Endothelial cell of umbilical vein (primary cell): ENCODE measurements around the gene ETV3. TPM values are rescaled to one million over a fixed set of nuclear protein-coding genes. Genes with fewer than 3 reads are reported as not detected.

Experiments
- BruUV-seq: library from RNA; stranded (reverse); fragments of 400-500 nt; replicated peaks from 2 replicates; lab custom pipeline; 2021; lab: Mats Ljungman, UMichigan
- CTCF ChIA-PET: fragments of 300-600, 350-600 bp; sonication (Branson Sonifier 250); formaldehyde crosslinking; loops from one replicate; lab custom pipeline; 2021; ENCODE audit warnings: antibody characterized with exemption, inconsistent platforms; lab: Charles Lee
- POLR2A ChIA-PET: fragments of 300-600, 350-600 bp; sonication (Branson Sonifier 250); formaldehyde crosslinking; loops from one replicate; lab custom pipeline; 2021; ENCODE audit warnings: antibody characterized with exemption, inconsistent platforms; lab: Charles Lee
- DNase-seq: peaks from one replicate; pipeline ENCODE4 v3.0.0-alpha.2; 2011; ENCODE audit warnings: low read depth, low spot score
- FAIRE-seq: peaks from 2 replicates; lab custom pipeline; 2011; peaks lifted over from hg19 to GRCh38; lab: Jason Lieb, UNC
- H2AFZ ChIP-seq: 2 replicates; pipeline ENCODE4 v1.6.0; 2012; ENCODE audit warnings: low read depth, low read length, control low read depth, inconsistent platforms
- H3K27ac ChIP-seq: 2 replicates; pipeline ENCODE4 v1.5.1; 2011; ENCODE audit warnings: low read depth, mild to moderate bottlenecking, control low read depth, low read length, moderate library complexity; ENCODE audit not compliant: insufficient read depth
- H3K27me3 ChIP-seq, 2 experiments: 2 replicates each; pipeline versions ENCODE4 v1.6.0 to v1.6.1; 2011; ENCODE audit warnings: low read length in 2 of 2, mixed read lengths in 1 of 2; ENCODE audit not compliant: control insufficient read depth in 2 of 2, insufficient read depth in 2 of 2
- H3K36me3 ChIP-seq, 2 experiments: 2 replicates in 1 of 2; 3 replicates in 1 of 2; pipeline ENCODE4 v1.5.1; 2011; ENCODE audit warnings: low read length in 2 of 2, mild to moderate bottlenecking in 1 of 2, moderate library complexity in 1 of 2; ENCODE audit not compliant: control insufficient read depth in 2 of 2, insufficient read depth in 2 of 2; ENCODE audit errors: extremely low read depth in 1 of 2
- H3K4me1 ChIP-seq: 3 replicates; pipeline ENCODE4 v1.5.1; 2011; ENCODE audit warnings: mild to moderate bottlenecking, low read length; ENCODE audit not compliant: control insufficient read depth, insufficient read depth; ENCODE audit errors: extremely low read depth
- H3K4me2 ChIP-seq: 2 replicates; pipeline ENCODE4 v1.6.1; 2011; ENCODE audit warnings: low read length, control low read depth, mixed read lengths; ENCODE audit not compliant: insufficient read depth
- H3K4me3 ChIP-seq, 3 experiments: fragments of 200-600 bp in 1 of 3; sonication (generic), shearing (Covaris generic) in 1 of 3; replicated peaks in 1 of 3; 2 replicates each; pipeline ENCODE4 v1.5.1; 2011 to 2016; ENCODE audit warnings: control low read depth in 3 of 3, low read length in 3 of 3, mild to moderate bottlenecking in 2 of 3, inconsistent platforms in 1 of 3, low read depth in 1 of 3, moderate library complexity in 1 of 3; ENCODE audit not compliant: insufficient read depth in 1 of 3
- H3K79me2 ChIP-seq: 2 replicates; pipeline ENCODE4 v1.6.0; 2012; ENCODE audit warnings: low read length, inconsistent platforms; ENCODE audit not compliant: control insufficient read depth, insufficient read depth
- H3K9ac ChIP-seq: replicated peaks from 2 replicates; pipeline ENCODE3; 2011; ENCODE audit warnings: low read length, control low read depth; ENCODE audit not compliant: insufficient read depth; ENCODE audit errors: extremely low read depth
- H3K9me1 ChIP-seq: replicated peaks from 3 replicates; pipeline ENCODE4 v1.6.0; 2011; ENCODE audit warnings: mild to moderate bottlenecking, low read length; ENCODE audit not compliant: control insufficient read depth, insufficient read depth; ENCODE audit errors: extremely low read depth
- H3K9me3 ChIP-seq: replicated peaks from 2 replicates; pipeline ENCODE4 v1.5.1; 2012; ENCODE audit warnings: low read length, inconsistent platforms; ENCODE audit not compliant: control insufficient read depth, insufficient read depth
- H4K20me1 ChIP-seq: replicated peaks from 2 replicates; pipeline ENCODE3; 2011; ENCODE audit warnings: mild to moderate bottlenecking, low read length; ENCODE audit not compliant: control insufficient read depth, insufficient read depth; ENCODE audit errors: extremely low read depth
- EZH2 ChIP-seq: IDR thresholded peaks from 2 replicates; pipeline ENCODE4 v1.6.1; 2012; ENCODE audit warnings: borderline replicate concordance, low read depth, mild to moderate bottlenecking, moderate library complexity, low read length, inconsistent platforms; ENCODE audit not compliant: severe bottlenecking
- FOS ChIP-seq: IDR thresholded peaks from 2 replicates; pipeline ENCODE4 v1.6.1; 2011; ENCODE audit warnings: mild to moderate bottlenecking, low read length, moderate library complexity, borderline replicate concordance; ENCODE audit not compliant: insufficient read depth
- GATA2 ChIP-seq: IDR thresholded peaks from 2 replicates; pipeline ENCODE4 v1.7.0; 2011; ENCODE audit warnings: low read depth, mild to moderate bottlenecking, moderate library complexity, mixed read lengths, low read length; ENCODE audit not compliant: insufficient read length, insufficient read depth
- JUN ChIP-seq: IDR thresholded peaks from 2 replicates; pipeline ENCODE4 v1.6.1; 2011; ENCODE audit warnings: borderline replicate concordance, low read depth; ENCODE audit not compliant: insufficient read length, insufficient read depth
- MYC ChIP-seq: IDR thresholded peaks from one replicate; pipeline ENCODE4 v1.6.1; 2011; ENCODE audit warnings: mild to moderate bottlenecking, low read depth, low read length
- POLR2A ChIP-seq: IDR thresholded peaks from 2 replicates; pipeline ENCODE4 v1.6.1; 2012; ENCODE audit warnings: low read depth, mild to moderate bottlenecking, control low read depth, low read length
- POLR2AphosphoS5 ChIP-seq: IDR thresholded peaks from 2 replicates; pipeline ENCODE4 v1.6.1; 2012; ENCODE audit warnings: low read depth, mild to moderate bottlenecking, control low read depth, low read length, moderate library complexity; ENCODE audit not compliant: insufficient read depth
- dilution Hi-C: fragments of 300-500 bp; cut with MboI; formaldehyde crosslinking; loops from one replicate; pipeline ENCODE4 v1.15.0; 2019; ENCODE audit warnings: low sequenced_read_pairs; ENCODE audit not compliant: extremely low pct_ligation_motif_present
- intact Hi-C: fragments of 100-400 bp; cut with micrococcal nuclease; formaldehyde crosslinking; loops from one replicate; pipeline ENCODE4 v1.10.0; 2022
- polyA plus RNA-seq, 4 experiments: library from polyadenylated mRNA; depleted of rRNA in 3 of 4; stranded (reverse) in 3 of 4; unstranded in 1 of 4; fragments of >200 nt; gene quantifications; 2 replicates each; pipeline versions ENCODE4 v1.2.1 to v1.2.3, GENCODE V29; 2011 to 2012; ENCODE audit warnings: missing spikeins in 1 of 4
- total RNA-seq: library from RNA; stranded (reverse); gene quantifications from 2 replicates; pipeline ENCODE4 v1.2.3, GENCODE V29; 2021
- TF ChIP-seq, protein P1 (sequence below): IDR thresholded peaks from 2 replicates; pipeline ENCODE4 v1.6.1; 2011; ENCODE audit not compliant: insufficient read depth, insufficient read length
- TF ChIP-seq, protein P2 (sequence below), 2 donors: IDR thresholded peaks; 1 replicate in 1 of 2; 2 replicates in 1 of 2; pipeline ENCODE4 v1.5.1; 2011; ENCODE audit warnings: low read length in 2 of 2, mild to moderate bottlenecking in 2 of 2, moderate library complexity in 2 of 2, control low read depth in 1 of 2, inconsistent platforms in 1 of 2, low read depth in 1 of 2; ENCODE audit not compliant: insufficient read depth in 1 of 2; ENCODE audit errors: extremely low read depth in 1 of 2

The ETV3 gene
- total and polyA plus RNA-seq, 2 donors (not counting 3 experiments of a cell fraction or from before 2014, with no cell fraction given), result 6.8 to 22.3 TPM

DNA sequence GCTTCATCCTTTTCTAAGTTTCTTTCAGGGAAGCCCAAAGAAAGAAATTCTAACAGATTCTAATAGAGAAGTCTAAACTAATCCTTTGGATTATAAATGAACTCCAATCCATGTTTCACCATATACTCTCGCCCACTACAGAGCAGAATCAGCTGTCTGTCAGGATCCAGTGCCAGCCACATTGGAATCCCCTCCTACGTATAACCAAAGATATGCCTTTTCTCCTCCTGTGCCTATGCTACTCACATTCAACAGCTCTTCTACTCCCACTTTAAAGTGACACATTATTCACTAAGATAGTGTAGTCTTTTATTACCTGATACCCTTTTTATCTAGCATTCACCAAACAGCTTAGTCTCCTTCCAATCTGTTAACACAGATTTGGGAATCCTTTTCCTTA, 3.1 kb downstream of the ETV3 start:
- no peaks in the 10 kb centered on the region for H3K27me3 ChIP-seq
- peaks cover 6% of the 10 kb centered on the region for H4K20me1 ChIP-seq
- ChIA-PET POLR2A (no interaction called here), CTCF (interaction anchor here (1.2 to 7.3 kb wide), 3 partner anchors 10 to 45 kb away, joined by 3 to 96 read pairs (median 86); no protein-coding TSS in a partner anchor)
- DNase-seq (no peak), FAIRE-seq (no peak)
- H3K4me1 ChIP-seq, result peaks cover 17% of the 10 kb centered on the region
- no peak overlapping the region for H3K4me3 ChIP-seq
- no peaks in the 10 kb centered on the region for H3K9me1 ChIP-seq
- intact Hi-C loops, result no loop called here
- no peak overlapping the region for H3K9ac ChIP-seq
- no peak overlapping the region for H3K4me2 ChIP-seq
- dilution Hi-C loops, result no loop called here
- H3K79me2 ChIP-seq, result peaks cover 32% of the 10 kb centered on the region
- no peak overlapping the region for H2AFZ ChIP-seq
- no peak overlapping the region for H3K27ac ChIP-seq
- TF ChIP-seq EZH2, result no peak
- no peak for TF ChIP-seq GATA2
- no peak for TF ChIP-seq JUN
- no peak for TF ChIP-seq POLR2AphosphoS5
- TF ChIP-seq, protein P1, sequence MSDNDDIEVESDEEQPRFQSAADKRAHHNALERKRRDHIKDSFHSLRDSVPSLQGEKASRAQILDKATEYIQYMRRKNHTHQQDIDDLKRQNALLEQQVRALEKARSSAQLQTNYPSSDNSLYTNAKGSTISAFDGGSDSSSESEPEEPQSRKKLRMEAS, result no peak
- TF ChIP-seq POLR2A, result no peak
- no peak for TF ChIP-seq FOS
- no peak for TF ChIP-seq MYC
- TF ChIP-seq, protein P2, sequence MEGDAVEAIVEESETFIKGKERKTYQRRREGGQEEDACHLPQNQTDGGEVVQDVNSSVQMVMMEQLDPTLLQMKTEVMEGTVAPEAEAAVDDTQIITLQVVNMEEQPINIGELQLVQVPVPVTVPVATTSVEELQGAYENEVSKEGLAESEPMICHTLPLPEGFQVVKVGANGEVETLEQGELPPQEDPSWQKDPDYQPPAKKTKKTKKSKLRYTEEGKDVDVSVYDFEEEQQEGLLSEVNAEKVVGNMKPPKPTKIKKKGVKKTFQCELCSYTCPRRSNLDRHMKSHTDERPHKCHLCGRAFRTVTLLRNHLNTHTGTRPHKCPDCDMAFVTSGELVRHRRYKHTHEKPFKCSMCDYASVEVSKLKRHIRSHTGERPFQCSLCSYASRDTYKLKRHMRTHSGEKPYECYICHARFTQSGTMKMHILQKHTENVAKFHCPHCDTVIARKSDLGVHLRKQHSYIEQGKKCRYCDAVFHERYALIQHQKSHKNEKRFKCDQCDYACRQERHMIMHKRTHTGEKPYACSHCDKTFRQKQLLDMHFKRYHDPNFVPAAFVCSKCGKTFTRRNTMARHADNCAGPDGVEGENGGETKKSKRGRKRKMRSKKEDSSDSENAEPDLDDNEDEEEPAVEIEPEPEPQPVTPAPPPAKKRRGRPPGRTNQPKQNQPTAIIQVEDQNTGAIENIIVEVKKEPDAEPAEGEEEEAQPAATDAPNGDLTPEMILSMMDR (IDR thresholded peaks at IDR 0.05; ENCODE audit: extremely low read depth in 1 of 2, insufficient read depth in 1 of 2, low read depth in 1 of 2, low read length in 2 of 2), result no peak
- no peaks in the 10 kb centered on the region for H3K9me3 ChIP-seq
- H3K36me3 ChIP-seq, result peaks cover 32 to 35% of the 10 kb centered on the region in 2 experiments
- no TSS peak for BruUV-seq
